Uterus (tissue), 2 donors: ENCODE data around the gene DHRS7B.

Source experiments
- CTCF ChIP-seq, 4 experiments: fragments of 200-600 bp in 2 of 4; fragments of 450-650 bp in 2 of 4; sonication (generic) in 2 of 4; IDR thresholded peaks; one replicate each; pipeline ENCODE4 v1.5.1; 2016 to 2019; ENCODE audit warnings: antibody characterized with exemption in 4 of 4, mild to moderate bottlenecking in 2 of 4, moderate library complexity in 1 of 4
- POLR2A ChIP-seq, 2 donors: fragments of 450-650 bp; IDR thresholded peaks; one replicate each; pipeline ENCODE4 v1.6.1; 2016; ENCODE audit warnings: antibody characterized with exemption in 2 of 2, mild to moderate bottlenecking in 1 of 2, moderate library complexity in 1 of 2

GRCh38 chr17:21228845-21229244 is 102.1 kb downstream of the DHRS7B start:
- TF ChIP-seq CTCF (IDR thresholded peaks at IDR 0.05) (no peak), POLR2A (IDR thresholded peaks at IDR 0.05) (no peak)
